RWPE1 (cell line): ENCODE results near the gene PIK3R6.
"Not testable (repeated sequence)": the region's sequence is repeated elsewhere in the genome, so short reads cannot be mapped to it uniquely, and the experiment has no call there.

Experiments used
- CTCF ChIA-PET: fragments of 350-600 bp; sonication (Branson Sonifier 250); formaldehyde crosslinking; extraction: SDS; loops from one replicate; lab custom pipeline; 2021; lab: Yijun Ruan, JAX
- POLR2A ChIA-PET: fragments of 400-600 bp; formaldehyde crosslinking; extraction: SDS; loops from one replicate; lab custom pipeline; 2020; ENCODE audit warnings: antibody characterized with exemption; ENCODE audit not compliant: low non-redundant PET; lab: Yijun Ruan, JAX
- DNase-seq: peaks from one replicate; pipeline ENCODE4 v3.0.0; 2012; ENCODE audit warnings: low spot score
- H3K27ac ChIP-seq: fragments of 450-650 bp; 2 replicates; pipeline ENCODE4 v1.5.1; 2017
- CTCF ChIP-seq: fragments of 450-650 bp; conservative IDR thresholded peaks from 2 replicates; pipeline ENCODE4 v1.5.1; 2017; ENCODE audit warnings: low read depth, mild to moderate bottlenecking

The PIK3R6 gene

GRCh38 chr17:8806926-8807550, 60.4 kb downstream of the PIK3R6 start:
- ChIA-PET POLR2A (no interaction called here), CTCF (interaction anchor here (0.7 to 1.1 kb wide), 2 partner anchors 21 to 88 kb away, joined by 3 to 4 read pairs; no protein-coding TSS in a partner anchor)
- peak; percentile 38 for DNase-seq

DNA sequence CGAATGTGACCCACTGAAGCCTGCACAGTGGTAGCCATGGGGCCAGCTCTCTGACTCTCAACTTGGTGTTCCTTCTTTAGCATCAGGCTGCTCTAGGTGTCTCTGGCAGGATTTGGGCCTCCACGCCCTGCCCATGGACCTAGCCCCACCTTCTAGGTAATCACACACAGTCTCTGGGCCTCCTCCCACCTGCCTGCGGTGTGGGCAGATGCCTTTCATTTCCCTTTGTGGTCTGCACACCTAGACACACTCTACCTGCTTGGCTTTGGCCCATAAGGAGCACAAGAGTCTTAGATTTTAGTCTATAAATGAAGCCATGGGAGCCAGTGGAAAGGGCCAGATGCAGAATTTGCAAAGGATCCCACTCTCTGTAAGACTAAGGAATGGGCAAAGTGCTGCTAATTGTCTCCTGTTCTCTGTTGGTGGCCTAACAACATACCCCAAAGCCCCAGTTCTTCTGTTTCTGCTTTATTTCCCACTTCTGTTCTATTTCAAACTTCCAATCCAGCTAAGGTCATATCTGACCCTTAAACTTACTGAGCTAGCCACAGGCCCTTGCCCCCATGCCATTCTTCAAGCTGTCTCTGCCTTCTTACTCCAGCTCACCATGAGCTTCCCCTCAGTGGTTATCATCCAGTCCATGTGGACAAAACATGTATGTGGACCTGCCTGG, 61.1 kb downstream of the PIK3R6 start:
- CTCF ChIA-PET: interaction anchor here (0.7 kb wide), 1 partner anchor 89 kb away, joined by 3 read pairs; no protein-coding TSS in a partner anchor
- TF ChIP-seq CTCF: no peak
- H3K27ac ChIP-seq: no peak overlapping the region
- no peak for DNase-seq
- POLR2A ChIA-PET: no interaction called here

More at GRCh38 chr17:8806926-8807550, 60.4 kb downstream of the PIK3R6 start:
- H3K27ac ChIP-seq: no peak overlapping the region
- no peak for TF ChIP-seq CTCF

DNA sequence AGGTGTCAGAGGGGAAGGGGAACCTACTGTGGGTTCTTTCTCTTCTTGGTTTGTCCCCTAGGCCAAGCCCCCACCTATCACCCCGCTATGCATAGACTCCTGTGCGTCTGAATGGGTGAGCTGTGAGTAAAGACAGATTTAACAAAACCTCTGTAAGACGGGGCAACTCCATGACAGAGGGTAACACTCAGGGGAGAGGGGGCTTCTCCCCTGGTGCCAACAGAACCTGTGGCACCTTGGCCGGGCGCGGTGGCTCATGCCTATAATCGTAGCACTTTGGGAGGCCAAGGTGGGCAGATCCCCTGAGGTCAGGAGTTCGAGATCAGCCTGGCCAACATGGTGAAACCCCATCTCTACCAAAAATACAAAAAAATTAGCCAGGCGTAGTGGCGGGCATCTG, 62.1 kb downstream of the PIK3R6 start:
- CTCF ChIA-PET: interaction anchor here (0.6 to 1.4 kb wide), 2 partner anchors 56 to 89 kb away, joined by 3 to 4 read pairs; no protein-coding TSS in a partner anchor
- POLR2A ChIA-PET, DNase-seq, H3K27ac ChIP-seq: not testable (repeated sequence)

DNA sequence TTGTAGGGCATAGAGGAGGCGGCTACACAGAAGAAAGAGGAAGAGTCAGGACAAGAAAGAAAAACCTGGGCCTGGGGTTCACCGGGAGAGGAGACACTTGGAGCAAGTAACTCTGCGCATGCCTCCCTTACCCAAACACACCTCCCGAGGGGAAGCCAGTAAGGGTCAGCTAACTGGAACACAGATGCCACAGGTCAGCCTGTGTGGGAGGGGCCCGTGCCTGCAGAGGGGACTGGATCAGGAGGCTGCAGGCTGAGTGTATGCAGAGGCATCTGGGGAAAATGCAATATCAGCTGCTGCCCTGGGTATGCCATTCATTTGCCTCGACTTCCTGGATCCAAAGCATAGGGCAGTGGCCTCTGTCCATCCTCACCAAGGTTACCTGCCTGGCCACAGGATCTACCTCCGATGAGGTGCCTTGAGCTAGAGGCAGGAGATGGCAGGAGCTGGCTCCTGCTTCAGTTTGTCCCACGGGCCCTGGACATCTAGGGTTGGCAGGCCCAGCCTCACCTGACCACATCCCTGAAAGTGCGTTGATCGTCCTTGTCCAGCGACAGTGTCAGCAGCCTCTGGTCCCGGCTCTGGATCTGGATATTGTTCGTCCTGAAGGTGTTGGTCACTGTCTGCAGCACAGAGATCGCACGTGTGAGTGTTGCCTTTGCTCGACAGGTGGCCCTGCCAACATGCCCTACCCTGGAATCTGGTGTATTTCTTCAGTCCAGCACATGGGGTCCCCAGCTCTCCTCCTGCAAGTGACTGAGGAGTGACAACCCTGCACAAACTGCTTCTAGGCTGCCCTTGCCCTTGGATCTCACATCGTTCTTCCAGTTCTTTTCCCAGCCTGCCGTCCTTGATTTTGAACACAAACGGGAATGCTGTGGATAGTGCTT, 63.7 kb downstream of the PIK3R6 start:
- H3K27ac ChIP-seq: no peak overlapping the region
- TF ChIP-seq CTCF: no peak
- ChIA-PET POLR2A (no interaction called here), CTCF (interaction anchor here (0.7 to 1.5 kb wide), 3 partner anchors 18 to 194 kb away, joined by 3 to 5 read pairs (median 4); no protein-coding TSS in a partner anchor)
- DNase-seq: no peak

DNA sequence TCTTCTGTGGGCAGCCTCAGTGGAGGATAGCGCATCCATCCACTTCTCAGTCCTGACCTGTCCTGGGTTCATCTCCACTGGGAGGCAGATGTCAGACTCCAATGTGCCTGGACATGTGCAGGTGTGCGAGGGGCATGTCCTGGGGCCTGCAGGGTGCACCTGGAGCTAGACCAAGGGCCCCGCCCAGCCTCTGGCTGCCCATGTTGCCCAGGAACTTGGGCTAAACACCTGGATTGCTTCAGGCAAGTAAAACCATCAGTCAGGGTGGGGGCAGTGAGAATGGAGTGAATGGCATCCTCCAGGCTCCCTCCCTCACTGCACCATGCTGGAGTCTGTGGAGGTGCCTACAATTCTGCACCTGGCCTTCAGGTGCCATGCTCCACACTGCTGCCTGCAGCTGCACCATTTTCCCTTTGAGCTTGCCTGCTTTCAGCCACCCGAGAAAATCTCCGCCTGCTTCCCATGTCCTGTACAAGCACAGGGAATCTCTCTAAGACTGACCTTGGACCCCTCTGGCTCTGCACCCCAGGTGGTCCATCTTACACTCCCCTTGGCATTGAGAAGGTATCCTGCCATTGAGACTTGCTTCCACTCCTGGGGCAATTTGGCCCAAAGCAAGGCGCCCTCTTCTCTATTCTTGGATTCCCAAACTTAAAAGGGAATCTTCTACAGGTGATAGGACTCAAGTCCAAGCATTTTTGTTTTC, 66.2 kb downstream of the PIK3R6 start:
- no peak overlapping the region for H3K27ac ChIP-seq
- TF ChIP-seq CTCF: no peak
- ChIA-PET POLR2A (no interaction called here), CTCF (no interaction called here)
- DNase-seq: no peak

- TF ChIP-seq CTCF: no peak
- POLR2A ChIA-PET: no interaction called here
These were observed 66.8 kb downstream of the PIK3R6 start for GRCh38 chr17:8800656-8801055.

More at GRCh38 chr17:8800656-8801055, 66.8 kb downstream of the PIK3R6 start:
- CTCF ChIA-PET: interaction anchor here (0.9 kb wide), 1 partner anchor 89 kb away, joined by 4 read pairs; no protein-coding TSS in a partner anchor
- H3K27ac ChIP-seq: no peak overlapping the region
- no peak for DNase-seq
